Measurements from ENCODE around the gene MYL5. TPM values are rescaled to one million over a fixed set of nuclear protein-coding genes. Genes with fewer than 3 reads are reported as not detected.

MYL5 gene
- total RNA-seq, 1 experiment from 2014 or later = 50.5 TPM

- no peaks in the 10 kb centered on the region for H3K9me2 ChIP-seq (replicated peaks; ENCODE audit: insufficient read depth, low read length)
- H3K4me3 ChIP-seq (ENCODE audit: low read length) = no peak overlapping the region
- H3K27ac ChIP-seq (ENCODE audit: low read length) = no peak overlapping the region
- H2AFZ ChIP-seq (ENCODE audit: low read length) = no peak overlapping the region
- no peaks in the 10 kb centered on the region for H3K9me3 ChIP-seq (ENCODE audit: low read length)
- no peak for DNase-seq
- no peaks in the 10 kb centered on the region for H3K4me1 ChIP-seq (ENCODE audit: low read length)
- no peaks in the 10 kb centered on the region for H3K36me3 ChIP-seq (ENCODE audit: insufficient read depth, low read length)
- no peaks in the 10 kb centered on the region for H4K20me1 ChIP-seq (ENCODE audit: insufficient read depth, low read depth, low read length)
- H3K79me2 ChIP-seq (ENCODE audit: low read length) = no peaks in the 10 kb centered on the region
- no peaks in the 10 kb centered on the region for H3K27me3 ChIP-seq (ENCODE audit: low read length)
- H3K4me2 ChIP-seq (ENCODE audit: low read depth, low read length, poor library complexity, severe bottlenecking) = no peak overlapping the region
- H3K9ac ChIP-seq (ENCODE audit: low read length) = no peak overlapping the region
Observed at GRCh38 chr4:658681-659667, 15.4 kb upstream of the MYL5 start.

GRCh38 chr4:659851-660250 is 14.5 kb upstream of the MYL5 start:
- no peak for DNase-seq
- no peaks in the 10 kb centered on the region for H3K79me2 ChIP-seq (ENCODE audit: low read length)
- no peak overlapping the region for H3K9ac ChIP-seq (ENCODE audit: low read length)
- no peak overlapping the region for H3K4me3 ChIP-seq (ENCODE audit: low read length)
- no peaks in the 10 kb centered on the region for H3K36me3 ChIP-seq (ENCODE audit: insufficient read depth, low read length)
- no peak overlapping the region for H3K4me2 ChIP-seq (ENCODE audit: low read depth, low read length, poor library complexity, severe bottlenecking)
- H3K27ac ChIP-seq (ENCODE audit: low read length) = no peak overlapping the region
- H4K20me1 ChIP-seq (ENCODE audit: insufficient read depth, low read depth, low read length) = no peaks in the 10 kb centered on the region
- H3K27me3 ChIP-seq (ENCODE audit: low read length) = no peaks in the 10 kb centered on the region
- no peaks in the 10 kb centered on the region for H3K9me3 ChIP-seq (ENCODE audit: low read length)
- H2AFZ ChIP-seq (ENCODE audit: low read length) = no peak overlapping the region
- H3K9me2 ChIP-seq (replicated peaks; ENCODE audit: insufficient read depth, low read length) = no peaks in the 10 kb centered on the region
- H3K4me1 ChIP-seq (ENCODE audit: low read length) = no peaks in the 10 kb centered on the region

- Histone ChIP-seq H2AFZ (ENCODE audit: low read length) (no peak overlapping the region), H3K4me2 (ENCODE audit: low read depth, low read length, poor library complexity, severe bottlenecking) (no peak overlapping the region)
Observed at GRCh38 chr4:660401-660800, 13.9 kb upstream of the MYL5 start.

GRCh38 chr4:661231-661630 is 13.1 kb upstream of the MYL5 start:
- no peaks in the 10 kb centered on the region for H3K36me3 ChIP-seq (ENCODE audit: insufficient read depth, low read length)
- no peaks in the 10 kb centered on the region for H3K27me3 ChIP-seq (ENCODE audit: low read length)
- no peaks in the 10 kb centered on the region for H3K79me2 ChIP-seq (ENCODE audit: low read length)
- no peak overlapping the region for H2AFZ ChIP-seq (ENCODE audit: low read length)
- no peaks in the 10 kb centered on the region for H3K9me3 ChIP-seq (ENCODE audit: low read length)
- no peaks in the 10 kb centered on the region for H3K4me1 ChIP-seq (ENCODE audit: low read length)
- no peaks in the 10 kb centered on the region for H4K20me1 ChIP-seq (ENCODE audit: insufficient read depth, low read depth, low read length)
- H3K4me3 ChIP-seq (ENCODE audit: low read length) = no peak overlapping the region
- H3K4me2 ChIP-seq (ENCODE audit: low read depth, low read length, poor library complexity, severe bottlenecking) = no peak overlapping the region
- no peak for DNase-seq
- no peaks in the 10 kb centered on the region for H3K9me2 ChIP-seq (replicated peaks; ENCODE audit: insufficient read depth, low read length)
- no peak overlapping the region for H3K27ac ChIP-seq (ENCODE audit: low read length)
- H3K9ac ChIP-seq (ENCODE audit: low read length) = no peak overlapping the region

More at GRCh38 chr4:660401-660800, 13.9 kb upstream of the MYL5 start:
- no peak for DNase-seq
- Histone ChIP-seq H3K79me2 (ENCODE audit: low read length) (no peaks in the 10 kb centered on the region), H4K20me1 (ENCODE audit: insufficient read depth, low read depth, low read length) (no peaks in the 10 kb centered on the region), H3K4me1 (ENCODE audit: low read length) (no peaks in the 10 kb centered on the region), H3K4me3 (ENCODE audit: low read length) (no peak overlapping the region), H3K9me2 (replicated peaks; ENCODE audit: insufficient read depth, low read length) (no peaks in the 10 kb centered on the region), H3K27me3 (ENCODE audit: low read length) (no peaks in the 10 kb centered on the region), H3K27ac (ENCODE audit: low read length) (no peak overlapping the region), H3K36me3 (ENCODE audit: insufficient read depth, low read length) (no peaks in the 10 kb centered on the region), H3K9me3 (ENCODE audit: low read length) (no peaks in the 10 kb centered on the region), H3K9ac (ENCODE audit: low read length) (no peak overlapping the region)

GRCh38 chr4:661881-662761 is 12.2 kb upstream of the MYL5 start:
- DNase-seq = no peak
- no peak overlapping the region for H3K4me3 ChIP-seq (ENCODE audit: low read length)
- H3K27ac ChIP-seq (ENCODE audit: low read length) = no peak overlapping the region
- H3K36me3 ChIP-seq (ENCODE audit: insufficient read depth, low read length) = no peaks in the 10 kb centered on the region
- H3K4me1 ChIP-seq (ENCODE audit: low read length) = no peaks in the 10 kb centered on the region
- H3K4me2 ChIP-seq (ENCODE audit: low read depth, low read length, poor library complexity, severe bottlenecking) = no peak overlapping the region
- no peaks in the 10 kb centered on the region for H3K27me3 ChIP-seq (ENCODE audit: low read length)
- no peak overlapping the region for H2AFZ ChIP-seq (ENCODE audit: low read length)
- no peaks in the 10 kb centered on the region for H4K20me1 ChIP-seq (ENCODE audit: insufficient read depth, low read depth, low read length)
- H3K9me3 ChIP-seq (ENCODE audit: low read length) = no peaks in the 10 kb centered on the region
- no peak overlapping the region for H3K9ac ChIP-seq (ENCODE audit: low read length)
- no peaks in the 10 kb centered on the region for H3K9me2 ChIP-seq (replicated peaks; ENCODE audit: insufficient read depth, low read length)
- H3K79me2 ChIP-seq (ENCODE audit: low read length) = no peaks in the 10 kb centered on the region

- no peak for DNase-seq
- Histone ChIP-seq H3K27ac (ENCODE audit: low read length) (no peak overlapping the region), H3K79me2 (ENCODE audit: low read length) (no peaks in the 10 kb centered on the region), H4K20me1 (ENCODE audit: insufficient read depth, low read depth, low read length) (no peaks in the 10 kb centered on the region), H3K4me1 (ENCODE audit: low read length) (no peaks in the 10 kb centered on the region), H3K36me3 (ENCODE audit: insufficient read depth, low read length) (no peaks in the 10 kb centered on the region), H3K4me3 (ENCODE audit: low read length) (no peak overlapping the region), H3K9me3 (ENCODE audit: low read length) (no peaks in the 10 kb centered on the region), H3K27me3 (ENCODE audit: low read length) (no peaks in the 10 kb centered on the region), H3K4me2 (ENCODE audit: low read depth, low read length, poor library complexity, severe bottlenecking) (no peak overlapping the region), H2AFZ (ENCODE audit: low read length) (no peak overlapping the region), H3K9ac (ENCODE audit: low read length) (no peak overlapping the region), H3K9me2 (replicated peaks; ENCODE audit: insufficient read depth, low read length) (no peaks in the 10 kb centered on the region)
Observed at GRCh38 chr4:663046-663437, 11.3 kb upstream of the MYL5 start.

- H3K9ac ChIP-seq (ENCODE audit: low read length) = no peak overlapping the region
- H3K4me2 ChIP-seq (ENCODE audit: low read depth, low read length, poor library complexity, severe bottlenecking) = no peak overlapping the region
- no peak overlapping the region for H2AFZ ChIP-seq (ENCODE audit: low read length)
Observed at GRCh38 chr4:663438-664428, 10.6 kb upstream of the MYL5 start.

More at GRCh38 chr4:663438-664428, 10.6 kb upstream of the MYL5 start:
- H4K20me1 ChIP-seq (ENCODE audit: insufficient read depth, low read depth, low read length) = no peaks in the 10 kb centered on the region
- no peaks in the 10 kb centered on the region for H3K79me2 ChIP-seq (ENCODE audit: low read length)
- no peak overlapping the region for H3K4me3 ChIP-seq (ENCODE audit: low read length)
- H3K9me3 ChIP-seq (ENCODE audit: low read length) = no peaks in the 10 kb centered on the region
- no peaks in the 10 kb centered on the region for H3K27me3 ChIP-seq (ENCODE audit: low read length)
- H3K9me2 ChIP-seq (replicated peaks; ENCODE audit: insufficient read depth, low read length) = no peaks in the 10 kb centered on the region
- no peaks in the 10 kb centered on the region for H3K4me1 ChIP-seq (ENCODE audit: low read length)
- no peak for DNase-seq
- no peaks in the 10 kb centered on the region for H3K36me3 ChIP-seq (ENCODE audit: insufficient read depth, low read length)
- H3K27ac ChIP-seq (ENCODE audit: low read length) = no peak overlapping the region
